Activated effector memory CD4-positive, alpha-beta T cell treated with Interleukin-2 at 50 U/mL for 16 hours (primary cell): Measurements from ENCODE around the gene MAPRE2.
"Not testable (repeated sequence)": the region's sequence is repeated elsewhere in the genome, so short reads cannot be mapped to it uniquely, and the experiment has no call there.

ENCODE experiments used
- DNase-seq: peaks from one replicate; pipeline ENCODE4 v3.0.0-alpha.2; 2020

MAPRE2 gene

DNA sequence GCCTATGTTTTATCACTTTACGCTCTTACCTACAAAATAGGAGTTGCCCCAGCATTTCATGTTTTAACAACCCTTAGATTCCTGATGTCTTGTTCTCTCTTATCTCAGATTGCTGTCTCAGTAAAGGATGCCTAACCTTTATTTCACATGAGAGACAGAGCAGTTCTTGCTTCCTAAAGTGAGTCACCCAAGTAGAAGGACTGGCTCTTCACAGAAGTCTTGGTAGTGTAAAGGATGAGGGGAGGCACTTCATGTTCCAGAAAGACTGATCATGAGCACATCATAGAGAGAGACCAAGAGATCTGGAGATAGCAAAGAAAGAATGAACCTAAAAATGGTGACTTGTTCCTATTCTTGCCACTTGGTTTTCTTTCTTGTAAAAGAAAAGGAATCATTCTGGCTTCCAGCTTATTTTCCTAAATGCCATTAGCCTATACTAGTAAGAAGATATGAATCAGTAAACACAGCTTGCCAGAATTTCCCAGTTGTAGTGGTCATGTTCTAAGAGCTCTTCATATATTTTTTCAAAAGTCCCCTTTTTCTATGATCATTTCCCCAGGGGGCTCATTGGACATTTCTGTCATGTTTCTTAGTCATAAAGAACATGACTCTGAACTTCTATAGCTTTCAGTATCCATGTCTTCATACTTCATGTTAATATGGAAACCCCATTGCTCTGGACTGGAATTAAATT, 54.9 kb downstream of the MAPRE2 start:
- DNase-seq, result no peak

DNA sequence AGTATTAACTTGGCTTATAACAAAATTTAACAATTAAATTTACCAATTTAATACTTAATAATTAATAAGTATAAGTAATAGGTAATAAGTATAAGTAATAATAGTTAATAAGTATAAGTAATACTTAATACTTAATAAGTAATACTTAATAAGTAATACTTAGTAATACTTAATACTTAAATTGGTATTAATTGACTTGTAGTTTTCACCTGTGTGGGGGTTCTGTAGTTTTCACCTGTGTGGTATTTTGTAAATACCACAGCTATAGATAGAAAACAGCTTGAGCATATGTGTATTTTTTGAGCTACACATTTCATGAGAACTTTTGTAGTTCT, 55.4 kb downstream of the MAPRE2 start:
- no peak for DNase-seq

DNA sequence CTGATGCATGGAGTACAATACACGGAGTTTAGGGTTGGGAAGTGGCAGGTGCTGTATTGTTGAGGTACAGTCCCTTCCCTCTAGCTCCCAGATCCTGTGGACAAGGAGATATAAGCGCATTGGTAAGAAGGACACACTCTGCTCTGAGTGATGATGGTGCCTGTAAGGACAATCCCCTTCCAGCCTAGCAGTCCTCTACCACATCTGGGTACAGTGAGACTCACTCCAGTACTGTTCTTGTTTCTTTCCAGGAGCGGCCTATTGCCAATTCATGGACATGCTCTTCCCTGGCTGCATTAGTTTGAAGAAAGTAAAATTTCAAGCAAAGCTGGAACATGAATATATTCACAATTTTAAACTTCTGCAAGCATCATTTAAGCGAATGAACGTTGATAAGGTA, 56.0 kb downstream of the MAPRE2 start:
- DNase-seq, result no peak

DNA sequence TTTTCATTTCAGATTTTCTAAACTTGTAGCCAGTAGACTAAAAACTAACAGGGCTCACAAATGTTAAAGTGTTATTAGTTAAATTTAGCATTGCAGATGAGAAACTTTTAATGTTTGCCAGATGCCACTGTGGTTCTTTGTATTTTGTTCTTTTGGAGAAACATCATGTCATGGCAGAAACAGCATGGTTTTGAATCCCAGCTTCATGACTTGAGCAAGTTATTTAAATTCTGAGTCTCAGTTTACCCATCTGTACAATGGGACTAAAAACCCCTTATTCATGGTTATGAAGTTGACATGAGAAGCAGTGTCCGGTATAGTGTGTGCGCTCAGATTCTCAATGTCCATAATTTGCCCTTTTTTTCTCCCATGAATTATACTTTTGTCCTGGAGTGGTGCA, 56.5 kb downstream of the MAPRE2 start:
- DNase-seq, result no peak

DNA sequence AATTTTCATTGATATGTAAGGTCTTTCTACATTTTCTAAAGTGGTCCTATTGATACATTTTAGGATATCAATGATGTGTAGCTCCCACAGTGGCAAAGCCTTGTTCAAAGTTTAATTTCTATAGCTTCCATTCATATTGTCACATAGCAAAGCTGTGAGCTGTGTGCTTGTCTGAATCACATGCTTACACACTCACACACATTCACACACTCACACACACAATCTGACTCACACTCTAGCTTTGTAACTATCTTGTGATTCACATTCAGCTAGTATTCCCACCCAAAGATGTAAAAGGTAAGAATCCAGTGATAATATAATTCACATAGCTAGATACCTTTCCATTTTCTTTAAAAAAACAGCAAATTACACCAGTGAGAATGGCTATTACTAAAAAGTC, 58.7 kb downstream of the MAPRE2 start:
- DNase-seq, result no peak

DNA sequence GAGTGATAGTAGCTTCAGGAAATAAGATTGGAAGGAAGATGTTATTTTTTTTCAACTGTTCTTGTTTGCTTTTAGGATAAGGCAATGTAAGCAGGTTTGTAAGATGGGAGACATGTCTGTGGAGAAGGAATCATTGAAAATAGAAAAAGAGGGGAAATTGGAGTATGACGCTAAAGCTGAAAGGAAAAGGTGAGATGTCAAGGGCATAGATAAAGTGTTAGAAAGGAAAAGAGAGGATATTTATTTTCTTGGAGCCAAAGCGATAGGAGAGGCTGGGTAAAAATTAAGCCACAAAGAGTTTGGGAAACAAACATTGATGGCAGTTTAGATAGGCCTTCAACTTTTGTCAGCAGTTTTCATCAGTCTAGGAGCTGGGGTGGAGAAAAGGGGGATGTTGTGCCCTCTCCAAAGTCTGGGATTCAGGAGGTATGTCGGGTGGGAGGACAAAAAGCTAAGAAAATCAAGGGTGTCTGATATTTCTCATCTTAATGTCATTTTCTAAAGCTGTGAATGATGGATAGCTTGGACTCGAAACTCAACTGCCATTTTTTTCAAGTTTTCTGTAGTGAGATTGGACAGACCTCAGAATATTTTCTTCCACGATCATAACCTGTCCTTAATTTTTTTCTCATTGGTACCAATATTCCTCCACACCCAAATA, 63.3 kb downstream of the MAPRE2 start:
- DNase-seq, result no peak

DNA sequence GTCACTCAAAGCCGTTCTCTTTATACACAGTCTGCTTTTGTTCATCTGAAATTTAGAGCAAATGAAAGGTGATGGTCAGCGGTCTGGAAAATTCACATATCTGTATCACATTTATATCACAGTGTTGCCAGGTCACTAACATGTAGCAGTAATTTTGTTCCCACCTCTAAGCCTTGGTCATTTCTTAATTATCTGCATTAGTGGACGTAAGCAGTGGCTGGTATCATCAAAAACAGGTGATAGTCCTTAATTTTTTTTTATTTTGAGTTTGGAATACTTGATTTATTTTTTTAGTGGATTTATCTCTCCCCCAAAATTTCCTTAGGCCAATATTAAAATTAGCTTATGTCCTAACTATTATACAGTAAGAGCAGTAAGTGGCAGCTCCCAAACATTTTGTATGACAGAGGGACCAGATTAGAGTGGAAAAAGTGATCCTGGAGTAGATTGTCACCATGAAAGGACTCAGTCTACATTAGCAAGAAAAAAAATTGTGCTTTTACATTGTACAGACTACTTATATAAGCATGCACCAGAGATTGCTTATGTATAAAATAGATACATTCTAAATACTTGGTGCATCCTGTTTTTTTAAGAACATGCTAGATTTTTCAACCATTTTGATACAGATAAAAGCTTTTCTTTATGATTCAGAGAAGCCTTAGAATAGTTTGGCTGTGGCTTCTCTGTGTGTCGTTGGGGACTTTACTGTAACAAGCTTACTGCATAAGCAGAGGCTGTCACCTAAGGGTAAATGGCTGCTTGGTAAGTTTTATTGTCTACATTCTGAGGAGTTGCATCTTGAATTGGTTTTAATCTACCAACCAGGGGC, 65.0 kb downstream of the MAPRE2 start:
- no peak for DNase-seq

DNA sequence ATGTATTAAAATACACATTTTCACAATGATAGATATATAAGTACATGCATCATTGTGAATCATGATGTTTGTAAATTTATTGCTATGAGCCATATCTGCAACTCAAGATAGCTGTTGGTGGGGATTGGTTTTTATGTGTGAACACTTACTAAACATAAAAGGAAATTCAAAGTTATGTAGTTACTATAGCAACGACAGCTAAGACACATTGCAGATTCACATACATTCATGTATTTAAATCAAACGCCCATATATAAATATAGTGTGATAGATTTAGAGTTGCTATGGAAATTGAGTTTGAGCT, 65.6 kb downstream of the MAPRE2 start:
- no peak for DNase-seq

DNA sequence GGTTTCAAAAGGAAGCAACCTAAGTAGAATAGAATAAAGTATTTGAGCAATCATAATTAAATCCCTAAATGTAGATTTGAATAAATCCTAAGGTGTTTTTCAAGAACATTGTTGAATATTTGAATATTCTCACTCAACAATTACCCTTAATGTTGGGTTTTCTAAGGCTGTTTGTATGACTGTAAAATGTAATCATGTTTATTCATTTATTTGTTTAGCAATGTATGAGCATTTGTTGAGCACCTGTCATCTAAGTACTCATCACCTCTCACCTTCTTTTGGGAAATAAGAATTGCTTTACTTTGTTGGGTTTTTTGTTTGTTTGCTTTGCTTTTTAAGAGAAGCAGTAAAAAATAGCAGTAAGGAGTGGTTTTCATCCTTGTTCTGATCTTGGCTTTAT, 66.0 kb downstream of the MAPRE2 start:
- no peak for DNase-seq

DNA sequence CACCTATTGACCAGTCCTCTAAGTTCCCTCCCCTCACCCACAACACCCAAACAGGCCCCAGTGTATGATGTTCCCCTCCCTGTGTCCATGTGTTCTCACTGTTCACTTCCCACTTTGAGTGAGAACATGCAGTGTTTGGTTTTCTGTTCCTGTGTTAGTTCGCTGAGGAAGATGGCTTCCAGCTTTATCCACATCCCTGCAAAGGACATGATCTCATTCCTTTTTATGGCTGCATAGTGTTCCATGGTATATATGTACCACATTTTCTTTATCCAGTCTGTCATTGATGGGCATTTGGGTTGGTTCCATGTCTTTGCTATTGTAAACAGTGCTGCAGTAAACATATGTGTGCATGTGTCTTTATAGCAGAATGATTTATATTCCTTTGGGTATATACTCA, 66.9 kb downstream of the MAPRE2 start:
- not testable (repeated sequence) for DNase-seq

DNA sequence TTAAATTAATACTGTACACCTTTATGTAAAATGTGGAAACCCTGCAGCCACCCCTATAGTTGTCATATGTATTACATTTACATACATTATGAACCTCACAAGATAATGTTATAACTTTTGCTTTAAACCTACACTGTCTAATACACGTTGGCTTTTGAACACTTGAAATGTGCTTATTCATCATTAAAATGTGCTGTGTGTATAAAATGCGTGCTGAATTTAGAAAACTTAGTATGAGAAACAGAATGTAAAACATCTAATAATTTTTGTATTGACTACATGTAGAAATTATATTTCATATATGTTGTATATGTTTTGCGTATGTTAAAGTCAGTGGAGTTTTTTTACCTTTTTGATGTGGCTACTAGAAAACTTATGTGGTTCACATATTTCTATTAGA, 68.8 kb downstream of the MAPRE2 start:
- DNase-seq, result no peak

DNA sequence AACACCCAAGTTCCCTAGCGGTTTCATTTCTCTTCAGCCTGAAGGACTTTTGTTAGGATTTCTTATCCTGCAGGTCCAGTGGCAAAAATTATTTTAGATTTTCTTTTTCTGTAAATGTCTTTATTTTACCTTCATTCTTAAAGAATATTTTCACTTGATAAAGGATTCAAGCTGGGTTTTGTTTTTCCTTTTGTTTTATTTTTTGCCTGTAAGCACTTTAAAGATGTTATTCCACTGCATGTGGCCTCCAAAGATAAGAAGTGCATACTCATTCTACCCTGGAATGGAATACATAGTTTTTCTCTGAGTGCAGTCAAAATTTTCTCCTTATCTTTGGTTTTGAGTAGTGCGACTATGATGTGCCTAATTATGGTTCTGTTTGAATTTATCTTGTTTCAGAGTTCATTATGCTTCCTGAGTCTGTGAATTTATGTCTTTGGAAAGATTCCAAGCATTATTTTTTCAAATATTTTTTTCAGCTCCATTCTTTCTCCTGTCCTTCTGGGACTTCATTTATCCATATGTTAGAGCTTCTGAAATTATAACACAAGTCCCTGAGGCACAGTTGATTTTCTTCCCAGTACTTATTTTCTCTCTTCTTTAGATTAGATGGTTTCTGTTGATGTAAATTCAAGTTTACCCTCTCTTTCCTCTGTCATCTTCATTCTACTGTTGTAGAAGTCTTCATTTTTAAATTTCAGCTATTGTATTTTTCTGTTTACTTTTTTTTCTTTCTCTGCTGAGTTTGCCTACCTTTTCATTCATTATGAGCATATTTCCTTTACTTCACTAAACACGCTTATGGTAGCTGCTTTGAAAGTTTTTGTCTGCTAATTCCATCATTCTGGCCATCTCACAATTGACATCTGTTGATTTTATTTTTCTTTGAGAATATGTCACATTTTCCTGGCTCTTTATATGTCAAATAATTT, 69.6 kb downstream of the MAPRE2 start:
- no peak for DNase-seq

DNA sequence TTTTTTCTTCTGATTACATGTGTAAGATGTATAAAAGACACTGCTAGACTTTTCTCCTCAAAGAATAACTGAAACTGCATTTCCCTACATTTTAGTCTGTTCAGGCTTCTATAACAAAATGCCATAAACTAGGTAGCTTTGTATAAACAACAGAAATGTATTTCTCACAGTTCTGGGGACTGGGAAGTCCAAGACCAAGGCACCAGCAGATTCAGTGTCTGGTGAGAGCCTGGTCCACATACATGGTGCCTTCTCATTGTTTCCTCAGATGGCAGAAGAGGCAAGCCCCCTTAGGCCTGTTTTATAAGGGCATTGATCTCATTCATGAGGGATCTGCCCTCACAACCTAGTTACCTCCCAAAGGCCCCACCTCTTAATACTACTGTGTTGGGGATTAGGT, 71.5 kb downstream of the MAPRE2 start:
- DNase-seq, result no peak

DNA sequence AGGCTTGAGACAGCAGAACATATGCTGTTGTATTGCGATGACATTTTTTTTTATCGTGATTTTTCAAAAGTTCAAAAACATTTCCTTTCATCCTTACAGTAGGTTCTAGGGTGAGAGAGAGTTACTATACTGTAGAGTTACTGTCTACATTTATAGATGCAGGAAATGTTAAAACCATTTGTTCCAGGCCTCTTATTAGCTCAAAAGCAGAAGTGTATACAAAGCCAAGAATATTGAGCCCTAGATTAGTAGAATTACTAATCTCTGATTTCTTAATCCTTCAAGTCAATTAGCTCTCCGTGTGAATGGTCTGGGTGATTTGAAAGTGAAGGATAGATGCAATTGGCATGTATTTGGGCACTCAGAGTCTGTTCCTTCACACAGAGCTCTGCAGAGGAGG, 73.1 kb downstream of the MAPRE2 start:
- no peak for DNase-seq

DNA sequence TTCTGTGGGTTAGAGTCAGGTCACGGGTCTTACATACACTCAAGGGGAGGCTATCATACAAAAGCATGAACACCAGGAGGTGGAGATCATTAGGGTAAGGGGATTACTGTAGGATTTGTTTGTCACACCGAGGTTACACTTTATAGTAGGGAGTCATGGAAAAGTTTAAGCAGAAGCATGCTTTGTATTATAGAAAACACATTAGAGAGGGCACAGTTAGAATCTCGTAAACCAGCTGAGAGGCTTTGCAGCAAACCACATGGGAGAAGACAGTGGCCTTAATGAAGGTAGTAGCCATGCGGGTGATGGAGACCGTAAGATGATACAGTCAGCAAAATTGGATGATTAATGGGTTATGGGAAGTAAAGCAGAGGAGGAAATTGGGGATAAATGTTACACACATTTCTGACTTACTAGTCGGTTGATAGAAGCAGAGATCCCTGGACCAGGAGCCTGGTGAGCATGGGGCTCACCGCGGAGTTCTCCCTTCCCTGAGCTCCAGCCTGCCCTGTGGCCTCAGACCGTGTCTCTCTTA, 75.6 kb downstream of the MAPRE2 start:
- DNase-seq, result no peak

DNA sequence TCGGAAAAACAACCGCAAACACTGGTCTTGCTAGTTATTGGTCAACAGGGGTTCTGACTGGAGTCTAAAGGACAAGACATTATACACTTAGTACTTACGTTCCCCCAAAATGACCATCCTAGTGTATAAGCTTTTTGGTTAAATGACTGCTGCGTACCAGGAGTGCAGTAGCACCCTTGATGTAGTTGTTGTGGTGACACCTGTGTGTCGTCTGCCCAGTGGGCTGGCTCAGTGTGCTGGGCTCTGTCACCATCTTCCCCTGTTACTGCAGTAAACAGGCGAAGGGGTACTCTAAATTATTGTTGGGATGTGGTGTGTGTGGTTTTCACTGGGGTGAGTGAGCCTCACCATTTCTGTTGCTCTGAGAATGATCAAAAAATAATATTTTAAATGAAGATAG, 76.2 kb downstream of the MAPRE2 start:
- DNase-seq, result no peak

DNA sequence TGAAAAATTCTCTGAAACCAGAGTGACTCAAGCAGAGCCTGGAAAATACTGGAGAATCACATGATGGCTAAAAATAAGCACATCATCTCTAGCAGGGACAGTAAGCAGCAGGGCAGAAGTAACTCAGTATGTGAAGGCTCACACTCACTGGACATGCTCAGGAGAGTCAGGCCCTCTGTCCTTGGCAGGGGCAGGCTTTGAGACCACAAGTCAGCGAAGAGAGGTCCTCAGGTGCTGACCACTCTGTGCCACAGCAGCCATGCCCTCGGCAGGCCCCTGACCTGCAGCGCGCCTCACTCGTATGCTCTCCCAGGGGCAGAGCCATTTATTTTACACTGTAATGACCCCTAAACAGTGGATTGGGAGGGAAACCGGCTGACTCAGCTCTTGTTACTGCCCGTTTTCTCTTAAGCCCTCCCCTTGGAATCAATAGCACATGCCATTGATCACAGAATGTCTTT, 76.8 kb downstream of the MAPRE2 start:
- no peak for DNase-seq

DNA sequence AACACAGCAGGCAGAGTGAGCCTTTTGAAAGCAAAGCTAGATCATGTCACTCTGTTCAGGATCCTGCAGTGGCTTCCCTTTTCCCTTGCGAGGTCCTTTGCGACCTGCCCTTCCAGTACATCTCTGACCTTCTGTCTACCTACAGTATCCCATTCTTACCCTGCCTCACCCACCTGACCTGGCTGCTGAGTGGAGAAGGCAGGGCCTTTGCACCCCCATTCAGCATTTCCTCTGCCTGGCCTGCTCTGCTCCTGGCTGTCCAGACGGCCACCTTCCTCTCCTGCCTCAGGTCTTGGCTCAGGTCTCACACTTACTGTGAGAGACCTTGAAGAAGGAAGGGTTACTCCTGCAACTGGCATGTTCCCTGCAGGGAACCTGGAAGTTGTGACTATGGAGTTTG, 77.4 kb downstream of the MAPRE2 start:
- no peak for DNase-seq

DNA sequence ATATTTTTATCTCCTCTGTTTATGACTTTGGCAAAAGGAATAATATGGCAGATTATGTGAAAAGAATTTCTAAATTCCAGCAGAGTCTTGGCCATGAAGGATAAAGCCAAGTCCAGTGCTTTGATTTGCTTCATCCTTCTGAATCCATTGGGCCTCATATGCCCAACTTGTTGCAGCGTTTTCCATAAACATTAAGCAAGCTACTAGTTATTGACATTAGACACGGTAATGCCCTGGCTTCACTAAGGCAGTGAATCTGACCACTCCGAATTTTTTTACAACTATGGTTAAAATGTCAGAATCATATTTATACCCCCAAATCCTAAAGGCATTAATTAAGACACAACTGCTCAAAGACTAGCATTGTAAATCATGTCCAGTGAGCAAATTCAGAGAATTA, 79.8 kb downstream of the MAPRE2 start:
- no peak for DNase-seq

DNA sequence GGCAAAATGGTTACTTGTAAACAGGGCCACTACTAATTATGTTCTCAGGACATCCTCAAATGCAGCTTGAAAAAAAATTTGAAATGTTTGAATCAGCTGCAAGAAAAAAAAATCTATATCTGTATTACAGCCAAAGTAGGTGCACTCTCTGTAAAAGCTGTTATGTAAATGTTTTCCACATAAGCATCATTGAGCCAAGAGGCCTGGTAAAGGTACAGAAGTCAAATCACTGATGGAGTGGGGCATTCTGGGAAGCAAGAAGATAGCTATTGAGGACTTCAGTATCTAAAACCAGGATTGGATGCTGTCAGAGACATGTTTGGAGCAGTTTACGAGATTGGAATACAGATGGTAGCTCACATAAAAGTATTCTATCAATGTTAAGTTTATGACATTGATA, 80.3 kb downstream of the MAPRE2 start:
- no peak for DNase-seq

DNA sequence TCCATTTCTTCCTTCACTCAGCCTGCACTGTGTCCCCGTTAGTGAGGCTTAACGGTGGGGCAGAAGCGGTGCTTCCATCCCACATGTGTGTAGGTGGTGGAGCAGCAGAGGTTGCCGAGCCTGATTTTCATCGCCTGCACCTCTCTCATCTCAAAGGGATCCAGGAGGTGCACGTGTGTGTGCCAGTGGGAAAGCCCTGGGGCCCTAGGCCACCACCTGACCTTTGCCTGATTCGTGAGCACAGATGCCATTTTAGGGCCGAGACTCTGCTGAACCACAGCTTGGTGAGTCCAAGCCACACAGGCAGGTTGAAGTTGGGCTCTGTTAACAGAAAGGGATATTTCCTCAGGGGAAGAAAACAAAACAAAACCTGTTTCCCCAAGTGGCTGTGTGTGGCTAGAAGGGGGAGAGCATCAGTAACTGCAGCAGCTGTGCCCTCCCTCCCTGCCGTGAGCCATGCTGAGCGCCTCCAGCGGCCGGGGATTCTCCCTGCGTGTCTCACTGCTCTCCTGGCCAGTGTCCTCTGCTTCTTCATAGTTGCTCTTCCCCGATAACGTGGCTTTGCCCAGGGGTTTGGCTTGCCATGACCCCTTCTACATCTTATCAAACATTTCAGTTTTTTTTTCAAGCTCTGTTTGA, 81.5 kb downstream of the MAPRE2 start:
- no peak for DNase-seq

DNA sequence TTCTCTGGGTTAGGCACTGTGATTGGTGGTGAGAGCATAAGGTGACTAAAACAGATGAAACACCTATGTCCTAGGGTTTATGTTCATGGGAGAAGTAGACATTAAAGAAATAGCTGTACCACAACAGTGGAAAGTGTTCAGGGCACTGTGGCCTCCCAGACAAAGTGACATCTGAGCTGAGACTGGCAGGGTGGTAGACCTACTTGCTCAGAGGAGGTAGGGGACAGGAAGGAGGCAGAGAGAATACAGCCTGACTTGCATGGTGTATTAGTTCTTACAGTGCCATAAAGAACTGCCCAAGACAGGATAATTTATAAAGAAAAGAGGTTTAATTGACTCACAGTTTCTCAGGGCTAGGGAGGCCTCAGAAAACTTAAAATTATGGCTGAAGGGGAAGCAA, 82.6 kb downstream of the MAPRE2 start:
- DNase-seq, result no peak
